CD4-positive, alpha-beta memory T cell (primary cell): Measurements from ENCODE around the gene MAP2K7. TPM values are rescaled to one million over a fixed set of nuclear protein-coding genes. Genes with fewer than 3 reads are reported as not detected.
A peak's percentile ranks its signal among the peaks of the same experiment; 100 is the strongest.

Source experiments
- CTCF ChIA-PET: fragments of 350-600 bp; sonication (Branson Sonifier 250); formaldehyde crosslinking; loops from one replicate; lab custom pipeline; 2021; ENCODE audit warnings: inconsistent platforms; ENCODE audit not compliant: partially characterized antibody; lab: Charles Lee
- POLR2A ChIA-PET: fragments of 350-600 bp; sonication (Branson Sonifier 250); formaldehyde crosslinking; loops from one replicate; lab custom pipeline; 2021; ENCODE audit not compliant: partially characterized antibody; lab: Charles Lee
- DNase-seq, 5 donors: peaks; one replicate each; pipeline versions ENCODE4 v3.0.0 to v3.0.0-alpha.2; 2020 to 2022; ENCODE audit warnings: mixed read lengths in 1 of 5
- H3K27ac ChIP-seq: one replicate; pipeline ENCODE4 v1.7.0; 2013; ENCODE audit warnings: low read depth, low read length
- H3K27me3 ChIP-seq: 2 replicates; pipeline ENCODE4 v1.7.0; 2013; ENCODE audit warnings: mild to moderate bottlenecking, low read length, moderate library complexity; ENCODE audit not compliant: insufficient read depth
- H3K36me3 ChIP-seq: 2 replicates; pipeline ENCODE4 v1.7.0; 2013; ENCODE audit warnings: mild to moderate bottlenecking, low read length, moderate library complexity; ENCODE audit not compliant: insufficient read depth
- H3K4me1 ChIP-seq: 2 replicates; pipeline ENCODE4 v1.7.0; 2013; ENCODE audit warnings: mild to moderate bottlenecking, low read length, moderate library complexity; ENCODE audit not compliant: insufficient read depth
- H3K4me3 ChIP-seq, 2 donors: one replicate each; pipeline ENCODE4 v1.7.0; 2013; ENCODE audit warnings: low read length in 2 of 2, mild to moderate bottlenecking in 1 of 2
- H3K9me3 ChIP-seq, 2 donors: one replicate each; pipeline ENCODE4 v1.7.0; 2013; ENCODE audit warnings: low read length in 2 of 2, control low read depth in 1 of 2; ENCODE audit not compliant: control insufficient read depth in 1 of 2
- H3K27ac Mint-ChIP-seq, 7 donors: one replicate each; pipeline ENCODE4 v1.8.0; 2020 to 2021; ENCODE audit warnings: mixed read lengths in 7 of 7, mild to moderate bottlenecking in 6 of 7, inconsistent platforms in 3 of 7, moderate library complexity in 3 of 7
- H3K27me3 Mint-ChIP-seq, 2 donors: one replicate each; pipeline ENCODE4 v1.8.0; 2020 to 2021; ENCODE audit warnings: mixed read lengths in 2 of 2
- H3K36me3 Mint-ChIP-seq, 2 donors: one replicate each; pipeline ENCODE4 v1.8.0; 2020 to 2021; ENCODE audit warnings: mixed read lengths in 2 of 2, inconsistent platforms in 1 of 2, mild to moderate bottlenecking in 1 of 2
- H3K4me1 Mint-ChIP-seq, 4 donors: one replicate each; pipeline ENCODE4 v1.8.0; 2020 to 2021; ENCODE audit warnings: mixed read lengths in 4 of 4, mild to moderate bottlenecking in 1 of 4
- H3K4me3 Mint-ChIP-seq, 8 donors: one replicate each; pipeline ENCODE4 v1.8.0; 2020 to 2021; ENCODE audit warnings: mixed read lengths in 8 of 8, mild to moderate bottlenecking in 7 of 8, moderate library complexity in 6 of 8, inconsistent platforms in 3 of 8
- H3K9me3 Mint-ChIP-seq, 8 donors: one replicate each; pipeline ENCODE4 v1.8.0; 2020 to 2021; ENCODE audit warnings: mixed read lengths in 8 of 8, mild to moderate bottlenecking in 5 of 8, inconsistent platforms in 3 of 8, moderate library complexity in 1 of 8
- intact Hi-C: fragments of 100-400 bp; cut with micrococcal nuclease; formaldehyde crosslinking; loops from one replicate; pipeline ENCODE4 v1.15.1; 2023
- polyA plus RNA-seq, 2 donors: library from polyadenylated mRNA; unstranded; fragments of 300-500 nt; fragmentation: Illumina TruSeq; gene quantifications; one replicate each; pipeline ENCODE4 v1.2.3, GENCODE V29; 2021
- total RNA-seq, 2 experiments: library from RNA; stranded (reverse); gene quantifications; one replicate each; pipeline ENCODE4 v1.2.3, GENCODE V29; 2021

Gene MAP2K7
- total and polyA plus RNA-seq, 4 experiments from 2014 or later: 0.57 to 62.5 (median 31.1) TPM

DNA sequence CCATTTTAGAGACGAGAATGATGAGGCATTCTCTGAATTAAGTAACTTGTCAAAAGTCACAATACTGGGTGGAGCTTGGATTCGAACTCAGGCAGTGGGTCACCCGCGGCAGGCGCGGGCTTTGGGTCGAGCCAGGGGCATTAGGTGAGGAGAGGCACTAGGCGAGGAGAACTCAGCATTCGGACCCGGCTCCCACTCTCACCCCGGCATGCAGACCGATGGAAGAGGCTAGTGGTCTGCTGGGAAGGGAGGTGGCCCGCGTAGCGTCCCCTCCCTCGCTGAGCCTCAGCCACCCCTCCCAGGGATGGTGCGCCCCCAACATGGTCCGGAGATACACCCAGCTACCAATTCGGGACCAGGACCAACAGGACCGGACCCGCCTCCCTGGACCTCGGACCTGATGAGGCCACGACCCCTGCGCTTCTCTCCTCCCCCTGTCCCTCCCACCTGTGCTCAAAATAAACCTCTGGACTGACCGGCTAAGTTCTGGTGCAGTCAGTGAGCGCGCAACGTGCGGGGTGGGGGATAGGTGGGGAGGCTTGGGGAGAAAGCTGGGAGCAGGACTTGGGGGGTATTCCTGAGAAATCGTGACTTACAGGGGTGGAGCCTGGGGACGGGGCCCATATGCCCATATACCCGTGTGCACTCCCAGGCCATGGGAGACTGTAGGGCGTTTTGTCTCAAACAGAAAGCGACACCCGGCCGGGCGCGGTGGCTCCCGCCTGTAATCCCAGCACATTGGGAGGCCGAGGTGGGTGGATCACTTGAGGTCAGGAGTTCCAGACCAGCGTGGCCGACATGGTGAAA lies 15.1 kb downstream of the MAP2K7 start:
- no peak for DNase-seq
- Mint-ChIP-seq H3K27me3 (peaks cover 16 to 27% of the 10 kb centered on the region in 2 donors), H3K27ac (peak overlapping the region in 2 of 7 donors; percentile 85 to 89), H3K9me3 (peaks cover 0 to 4% (median 0%) of the 10 kb centered on the region in 8 donors), H3K4me1 (peaks cover 14 to 59% (median 38%) of the 10 kb centered on the region in 4 donors), H3K4me3 (peak overlapping the region in 7 of 8 donors; percentile 15 to 94 (median 84)), H3K36me3 (peaks cover 0 to 2% of the 10 kb centered on the region in 2 donors)
- no peaks in the 10 kb centered on the region for H3K9me3 ChIP-seq
- no peak overlapping the region for H3K27ac ChIP-seq
- H3K36me3 ChIP-seq: peaks cover 15% of the 10 kb centered on the region
- intact Hi-C loops: no loop called here
- H3K27me3 ChIP-seq: peaks cover 13% of the 10 kb centered on the region
- POLR2A ChIA-PET: interaction anchor here (1.1 to 5.6 kb wide), 7 partner anchors 10 to 1460 kb away, joined by 3 to 82 read pairs (median 21); partner anchors contain the start of genes MAP2K7, SLC25A23 and TIMM44
- CTCF ChIA-PET: interaction anchor here (1.2 to 7.3 kb wide), 6 partner anchors 11 to 50 kb away, joined by 3 to 66 read pairs (median 16); partner anchors contain the start of genes MAP2K7 and TIMM44
- H3K4me3 ChIP-seq: no peak overlapping the region
- H3K4me1 ChIP-seq: peaks cover 52% of the 10 kb centered on the region

- peak within 1 kb of the TSS; percentile 76 for H3K27ac ChIP-seq
Observed at GRCh38 chr19:7919610-7920518, 16.2 kb downstream of the MAP2K7 start, which contains the start of gene SNAPC2. Gene SNAPC2 (plus strand): TSS chr19:7920338. CDS start chr19:7920367, 29 bp downstream.

GRCh38 chr19:7920519-7921301 lies 17.0 kb downstream of the MAP2K7 start:
- Mint-ChIP-seq H3K4me3 (peak overlapping the region; percentile 88 to 97 (median 92)), H3K27me3 (peaks cover 10 to 17% of the 10 kb centered on the region in 2 donors), H3K4me1 (peaks cover 16 to 54% (median 34%) of the 10 kb centered on the region in 4 donors), H3K9me3 (peaks cover 0 to 4% (median 0%) of the 10 kb centered on the region in 8 donors), H3K36me3 (peaks cover 0 to 3% of the 10 kb centered on the region in 2 donors), H3K27ac (peak overlapping the region; percentile 85 to 96 (median 94))
- H3K4me3 ChIP-seq: peak overlapping the region; percentile 61 to 71
- intact Hi-C loops: loop anchor here (1.0 to 5.0 kb wide), 7 partner anchors 17 to 470 kb away; partner anchors contain the start of genes MAP2K7, PET100, RAB11B and TIMM44
- DNase-seq: peak; percentile 96 to 99 (median 97)
- H3K27me3 ChIP-seq: peaks cover 13% of the 10 kb centered on the region
- peaks cover 15% of the 10 kb centered on the region for H3K36me3 ChIP-seq
- H3K9me3 ChIP-seq: no peaks in the 10 kb centered on the region
- H3K4me1 ChIP-seq: peaks cover 53% of the 10 kb centered on the region
- H3K27ac ChIP-seq: peak overlapping the region; percentile 76
- CTCF ChIA-PET: interaction anchor here (0.9 to 7.3 kb wide), 8 partner anchors 9 to 68 kb away, joined by 3 to 66 read pairs (median 8); partner anchors contain the start of genes MAP2K7 and TIMM44
- POLR2A ChIA-PET: interaction anchor here (0.6 to 5.6 kb wide), 21 partner anchors 8 to 1462 kb away, joined by 3 to 82 read pairs (median 4); partner anchors contain the start of genes ELAVL1, EVI5L, MAP2K7 and PET100

More at GRCh38 chr19:7919610-7920518, 16.2 kb downstream of the MAP2K7 start, which contains the start of gene SNAPC2:
- H3K27me3 Mint-ChIP-seq: peaks cover 15 to 26% of the 10 kb centered on the region in 2 donors
- peaks cover 13% of the 10 kb centered on the region for H3K27me3 ChIP-seq
- POLR2A ChIA-PET: interaction anchor here (0.6 to 5.6 kb wide), 20 partner anchors 8 to 1461 kb away, joined by 3 to 82 read pairs (median 4); partner anchors contain the start of genes ELAVL1, EVI5L, MAP2K7 and PET100
- peak within 1 kb of the TSS; percentile 88 to 97 (median 92) for H3K4me3 Mint-ChIP-seq
- H3K27ac Mint-ChIP-seq: peak within 1 kb of the TSS; percentile 85 to 96 (median 94)
- peak; percentile 96 to 99 (median 97) for DNase-seq
- CTCF ChIA-PET: interaction anchor here (1.0 to 7.3 kb wide), 6 partner anchors 10 to 67 kb away, joined by 4 to 66 read pairs (median 16); partner anchors contain the start of genes MAP2K7 and TIMM44
- H3K4me1 Mint-ChIP-seq: peaks cover 14 to 59% (median 38%) of the 10 kb centered on the region in 4 donors
- H3K9me3 Mint-ChIP-seq: peaks cover 0 to 4% (median 0%) of the 10 kb centered on the region in 8 donors
- H3K9me3 ChIP-seq: no peaks in the 10 kb centered on the region
- intact Hi-C loops: loop anchor here (1.0 to 5.0 kb wide), 7 partner anchors 17 to 470 kb away; partner anchors contain the start of genes MAP2K7, PET100, RAB11B and TIMM44
- peaks cover 15% of the 10 kb centered on the region for H3K36me3 ChIP-seq
- H3K4me3 ChIP-seq: peak within 1 kb of the TSS; percentile 71 to 76
- H3K36me3 Mint-ChIP-seq: peaks cover 0 to 2% of the 10 kb centered on the region in 2 donors
- H3K4me1 ChIP-seq: peaks cover 53% of the 10 kb centered on the region

DNA sequence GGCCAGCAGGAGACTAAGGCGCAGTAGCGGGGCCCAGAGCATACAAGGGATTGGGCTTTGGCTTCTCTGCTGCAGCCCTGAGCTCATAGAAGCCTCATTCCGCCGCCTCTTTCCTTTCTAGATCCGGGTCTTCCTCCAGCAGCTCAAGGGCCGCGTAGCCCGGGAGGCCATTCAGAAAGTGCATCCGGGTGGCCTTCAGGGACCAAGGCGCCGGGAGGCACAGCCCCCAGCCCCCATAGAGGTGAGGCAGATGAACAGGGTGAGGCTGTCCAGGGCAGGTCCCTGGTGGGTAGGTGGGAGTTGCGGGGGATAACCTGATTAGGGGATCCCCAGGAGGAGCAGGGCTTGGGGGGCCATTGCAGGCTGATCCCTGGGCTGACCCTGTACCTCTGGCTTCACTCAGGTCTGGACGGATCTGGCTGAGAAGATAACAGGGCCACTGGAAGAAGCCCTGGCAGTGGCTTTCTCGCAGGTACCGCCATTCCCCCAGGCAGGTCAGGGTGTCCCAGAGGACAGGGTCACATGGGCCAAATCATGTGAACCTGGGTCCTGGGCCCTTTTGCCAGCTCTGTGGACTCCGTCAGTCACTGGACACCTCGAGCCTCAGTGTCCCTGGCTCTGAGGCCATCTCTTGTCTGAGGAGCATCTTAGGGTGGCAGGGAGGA lies 17.8 kb downstream of the MAP2K7 start:
- POLR2A ChIA-PET: interaction anchor here (0.9 to 5.6 kb wide), 8 partner anchors 8 to 386 kb away, joined by 3 to 82 read pairs (median 12); partner anchors contain the start of genes MAP2K7, PET100, PNPLA6 and TIMM44
- H3K27me3 Mint-ChIP-seq: peaks cover 9 to 14% of the 10 kb centered on the region in 2 donors

More for the DNA sequence above, 17.8 kb downstream of the MAP2K7 start:
- H3K27ac ChIP-seq: peak overlapping the region; percentile 76
- Mint-ChIP-seq H3K36me3 (peaks cover 0 to 3% of the 10 kb centered on the region in 2 donors), H3K9me3 (peaks cover 0 to 4% (median 0%) of the 10 kb centered on the region in 8 donors), H3K4me3 (peak overlapping the region; percentile 88 to 97 (median 92)), H3K4me1 (peaks cover 13 to 53% (median 34%) of the 10 kb centered on the region in 4 donors), H3K27ac (peak overlapping the region; percentile 85 to 96 (median 94))
- intact Hi-C loops: loop anchor here (5.0 kb wide), 1 partner anchor 294 kb away; the partner anchor contains the start of genes PET100 and XAB2
- no peak for DNase-seq
- CTCF ChIA-PET: interaction anchor here (0.9 to 7.3 kb wide), 6 partner anchors 8 to 52 kb away, joined by 3 to 66 read pairs (median 16); partner anchors contain the start of genes MAP2K7 and TIMM44
- H3K4me3 ChIP-seq: peak overlapping the region; percentile 52 to 61
- H3K9me3 ChIP-seq: no peaks in the 10 kb centered on the region
- H3K4me1 ChIP-seq: peaks cover 49% of the 10 kb centered on the region
- peaks cover 15% of the 10 kb centered on the region for H3K36me3 ChIP-seq
- peaks cover 13% of the 10 kb centered on the region for H3K27me3 ChIP-seq
